Liver (tissue), 3 donors: ENCODE measurements around the gene ALMS1.

Experiments
- FOXA2 ChIP-seq: IDR thresholded peaks from 2 replicates; pipeline ENCODE4 v1.6.1; 2016; ENCODE audit warnings: antibody characterized with exemption
- GABPA ChIP-seq, 2 donors: IDR thresholded peaks in 1 of 2; conservative IDR thresholded peaks in 1 of 2; 2 replicates each; pipeline ENCODE4 v1.6.1; 2016; ENCODE audit warnings: antibody characterized with exemption in 2 of 2, mild to moderate bottlenecking in 1 of 2, moderate library complexity in 1 of 2
- JUND ChIP-seq, 2 donors: IDR thresholded peaks; 2 replicates each; pipeline ENCODE4 v1.6.1; 2016; ENCODE audit warnings: antibody characterized with exemption in 2 of 2
- NR2F2 ChIP-seq: IDR thresholded peaks from 2 replicates; pipeline ENCODE4 v1.6.1; 2016; ENCODE audit warnings: antibody characterized with exemption
- RAD21 ChIP-seq, 2 donors: IDR thresholded peaks; 2 replicates each; pipeline ENCODE4 v1.6.1; 2016; ENCODE audit warnings: antibody characterized with exemption in 2 of 2, mild to moderate bottlenecking in 2 of 2
- SP1 ChIP-seq: IDR thresholded peaks from 2 replicates; pipeline ENCODE4 v1.6.1; 2018; ENCODE audit warnings: antibody characterized with exemption, mild to moderate bottlenecking
- TAF1 ChIP-seq: conservative IDR thresholded peaks from 2 replicates; pipeline ENCODE4 v1.6.1; 2016; ENCODE audit warnings: antibody characterized with exemption, mild to moderate bottlenecking
- YY1 ChIP-seq: IDR thresholded peaks from 2 replicates; pipeline ENCODE4 v1.6.1; 2016; ENCODE audit warnings: antibody characterized with exemption, mild to moderate bottlenecking
- TF ChIP-seq, protein P1 (sequence below): fragments of 150-350 bp; IDR thresholded peaks from 2 replicates; pipeline ENCODE4 v1.5.1; 2017; ENCODE audit warnings: improper control_type of control experiment, low read depth, low read length; ENCODE audit not compliant: missing input control
- TF ChIP-seq, protein P2 (sequence below): IDR thresholded peaks from 2 replicates; pipeline ENCODE4 v1.6.1; 2016; ENCODE audit warnings: antibody characterized with exemption, mild to moderate bottlenecking
- donor health status: healthy.
- donor health status: healthy.

DNA sequence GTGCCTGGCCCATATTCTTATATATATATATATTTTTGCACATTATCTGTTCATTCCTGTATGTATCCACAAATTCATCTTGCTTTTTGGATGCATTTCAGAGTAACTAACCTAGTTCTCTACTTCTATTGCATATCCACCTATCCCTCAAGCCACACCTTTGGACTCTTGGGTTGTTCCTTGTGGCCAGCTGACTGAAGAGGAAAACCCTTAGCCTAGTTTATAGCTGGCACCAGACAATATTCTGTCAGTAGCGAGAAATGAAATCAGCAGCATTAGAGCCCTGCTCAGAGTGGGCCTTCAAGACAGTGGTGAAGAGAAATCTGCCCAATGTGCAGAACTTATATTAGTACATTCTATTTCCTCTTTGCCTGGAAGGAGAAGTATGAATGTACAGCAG is 19.6 kb upstream of the ALMS1 start:
- TF ChIP-seq RAD21 (IDR thresholded peaks at IDR 0.05) (no peak), SP1 (no peak), TAF1 (no peak), YY1 (no peak), JUND (IDR thresholded peaks at IDR 0.05) (no peak), FOXA2 (no peak), NR2F2 (no peak), GABPA (IDR thresholded peaks at IDR 0.05 in 1 of 2, conservative IDR thresholded peaks at IDR 0.05 in 1 of 2) (no peak)
- TF ChIP-seq, protein P1, sequence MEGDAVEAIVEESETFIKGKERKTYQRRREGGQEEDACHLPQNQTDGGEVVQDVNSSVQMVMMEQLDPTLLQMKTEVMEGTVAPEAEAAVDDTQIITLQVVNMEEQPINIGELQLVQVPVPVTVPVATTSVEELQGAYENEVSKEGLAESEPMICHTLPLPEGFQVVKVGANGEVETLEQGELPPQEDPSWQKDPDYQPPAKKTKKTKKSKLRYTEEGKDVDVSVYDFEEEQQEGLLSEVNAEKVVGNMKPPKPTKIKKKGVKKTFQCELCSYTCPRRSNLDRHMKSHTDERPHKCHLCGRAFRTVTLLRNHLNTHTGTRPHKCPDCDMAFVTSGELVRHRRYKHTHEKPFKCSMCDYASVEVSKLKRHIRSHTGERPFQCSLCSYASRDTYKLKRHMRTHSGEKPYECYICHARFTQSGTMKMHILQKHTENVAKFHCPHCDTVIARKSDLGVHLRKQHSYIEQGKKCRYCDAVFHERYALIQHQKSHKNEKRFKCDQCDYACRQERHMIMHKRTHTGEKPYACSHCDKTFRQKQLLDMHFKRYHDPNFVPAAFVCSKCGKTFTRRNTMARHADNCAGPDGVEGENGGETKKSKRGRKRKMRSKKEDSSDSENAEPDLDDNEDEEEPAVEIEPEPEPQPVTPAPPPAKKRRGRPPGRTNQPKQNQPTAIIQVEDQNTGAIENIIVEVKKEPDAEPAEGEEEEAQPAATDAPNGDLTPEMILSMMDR: no peak
- TF ChIP-seq, protein P2, sequence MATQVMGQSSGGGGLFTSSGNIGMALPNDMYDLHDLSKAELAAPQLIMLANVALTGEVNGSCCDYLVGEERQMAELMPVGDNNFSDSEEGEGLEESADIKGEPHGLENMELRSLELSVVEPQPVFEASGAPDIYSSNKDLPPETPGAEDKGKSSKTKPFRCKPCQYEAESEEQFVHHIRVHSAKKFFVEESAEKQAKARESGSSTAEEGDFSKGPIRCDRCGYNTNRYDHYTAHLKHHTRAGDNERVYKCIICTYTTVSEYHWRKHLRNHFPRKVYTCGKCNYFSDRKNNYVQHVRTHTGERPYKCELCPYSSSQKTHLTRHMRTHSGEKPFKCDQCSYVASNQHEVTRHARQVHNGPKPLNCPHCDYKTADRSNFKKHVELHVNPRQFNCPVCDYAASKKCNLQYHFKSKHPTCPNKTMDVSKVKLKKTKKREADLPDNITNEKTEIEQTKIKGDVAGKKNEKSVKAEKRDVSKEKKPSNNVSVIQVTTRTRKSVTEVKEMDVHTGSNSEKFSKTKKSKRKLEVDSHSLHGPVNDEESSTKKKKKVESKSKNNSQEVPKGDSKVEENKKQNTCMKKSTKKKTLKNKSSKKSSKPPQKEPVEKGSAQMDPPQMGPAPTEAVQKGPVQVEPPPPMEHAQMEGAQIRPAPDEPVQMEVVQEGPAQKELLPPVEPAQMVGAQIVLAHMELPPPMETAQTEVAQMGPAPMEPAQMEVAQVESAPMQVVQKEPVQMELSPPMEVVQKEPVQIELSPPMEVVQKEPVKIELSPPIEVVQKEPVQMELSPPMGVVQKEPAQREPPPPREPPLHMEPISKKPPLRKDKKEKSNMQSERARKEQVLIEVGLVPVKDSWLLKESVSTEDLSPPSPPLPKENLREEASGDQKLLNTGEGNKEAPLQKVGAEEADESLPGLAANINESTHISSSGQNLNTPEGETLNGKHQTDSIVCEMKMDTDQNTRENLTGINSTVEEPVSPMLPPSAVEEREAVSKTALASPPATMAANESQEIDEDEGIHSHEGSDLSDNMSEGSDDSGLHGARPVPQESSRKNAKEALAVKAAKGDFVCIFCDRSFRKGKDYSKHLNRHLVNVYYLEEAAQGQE: no peak
